Brain pericyte (primary cell): ENCODE measurements around the gene ZMYM2.

Source experiments
- DNase-seq: peaks from one replicate; pipeline ENCODE4 v3.0.0-alpha.2; 2012; ENCODE audit warnings: low read depth, low spot score

Gene ZMYM2

DNA sequence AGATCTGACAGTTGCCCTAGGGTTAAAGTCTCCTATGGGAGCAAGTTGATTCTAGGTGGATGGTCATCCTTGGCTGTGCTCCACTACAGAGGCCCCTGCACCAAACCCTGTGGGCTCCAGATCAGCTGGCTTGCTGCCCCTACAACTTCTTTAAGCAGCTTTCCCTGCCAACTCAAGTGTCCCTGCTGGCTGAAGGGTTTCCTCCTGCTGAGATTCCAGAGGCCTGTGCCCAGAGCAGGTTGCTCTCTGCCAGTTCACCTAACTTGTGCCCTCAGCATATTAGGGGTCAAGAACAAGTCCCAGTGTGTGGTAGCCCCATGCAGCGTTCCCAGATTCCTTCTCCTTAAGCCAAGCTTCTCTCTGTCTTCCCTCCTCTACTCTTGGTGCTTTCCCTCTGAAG, 85.6 kb downstream of the ZMYM2 start:
- DNase-seq = no peak

DNA sequence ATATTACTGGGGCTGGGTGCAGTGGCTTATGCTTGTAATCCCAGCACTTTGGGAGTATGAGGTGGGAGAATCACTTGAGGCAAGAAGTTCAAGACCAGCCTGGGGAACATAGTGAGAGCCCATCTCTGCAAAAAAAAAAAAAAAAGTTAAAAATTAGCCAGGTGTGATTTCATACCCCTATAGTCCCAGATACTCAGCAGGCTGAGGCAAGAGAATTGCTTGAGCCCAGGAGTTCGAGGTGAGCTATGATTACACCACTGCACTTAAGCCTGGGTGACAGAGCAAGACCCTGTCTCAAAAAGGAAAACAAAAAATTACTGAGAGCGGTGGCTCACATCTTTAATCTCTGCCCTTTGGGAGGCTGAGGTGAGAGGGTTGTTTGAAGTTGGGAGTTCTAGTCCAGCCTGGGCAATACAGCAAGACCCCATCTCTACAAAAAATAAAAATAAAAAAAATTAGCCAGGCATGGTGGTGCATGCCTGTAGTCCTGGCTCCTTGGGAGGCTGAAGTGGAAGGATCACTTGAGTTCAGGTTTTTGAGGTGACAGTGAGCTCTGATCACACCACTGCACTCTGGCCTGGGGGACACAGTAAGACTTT, 87.5 kb downstream of the ZMYM2 start:
- DNase-seq = no peak

DNA sequence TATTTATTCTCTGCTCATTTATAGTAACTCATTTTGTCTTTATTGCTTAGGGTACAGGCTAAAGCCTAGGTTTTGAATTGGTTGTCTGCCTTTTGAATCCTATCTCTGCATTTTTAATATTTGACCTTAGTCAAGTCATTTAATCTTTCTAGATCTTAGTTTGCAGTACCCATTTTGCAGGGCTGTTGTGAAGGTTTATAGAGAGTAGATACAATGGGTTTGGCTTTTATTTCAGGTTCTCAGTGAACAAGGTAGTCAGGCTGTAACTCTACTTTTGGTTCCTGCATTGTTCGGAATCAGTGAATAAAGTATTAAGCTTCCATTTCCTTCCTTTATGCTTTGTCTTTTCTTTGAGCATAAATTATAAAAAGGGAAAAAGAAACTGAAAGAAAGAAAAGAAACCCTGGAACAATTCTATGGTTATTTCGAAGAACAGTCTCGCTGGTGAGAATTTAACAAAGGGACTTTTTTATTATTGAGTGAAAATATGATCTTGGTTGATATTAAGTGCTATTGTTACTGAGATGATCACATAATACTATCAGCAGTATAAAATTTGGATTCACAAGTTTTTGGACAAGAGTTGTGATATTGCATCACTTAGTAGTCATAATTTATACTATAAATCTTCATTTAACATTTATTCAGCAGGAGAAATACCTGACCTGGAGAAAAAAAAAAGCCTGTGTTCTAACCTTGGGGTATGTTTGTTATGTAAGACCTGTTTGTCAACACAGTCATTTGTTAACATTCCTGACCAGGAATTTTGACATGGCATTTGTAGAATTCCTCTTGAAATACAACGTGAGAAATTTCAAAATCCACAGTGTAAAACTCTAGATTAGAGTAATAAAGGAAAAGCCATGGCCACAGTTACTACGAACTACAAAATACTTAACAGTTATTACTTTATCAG, 91.3 kb downstream of the ZMYM2 start:
- DNase-seq = no peak

DNA sequence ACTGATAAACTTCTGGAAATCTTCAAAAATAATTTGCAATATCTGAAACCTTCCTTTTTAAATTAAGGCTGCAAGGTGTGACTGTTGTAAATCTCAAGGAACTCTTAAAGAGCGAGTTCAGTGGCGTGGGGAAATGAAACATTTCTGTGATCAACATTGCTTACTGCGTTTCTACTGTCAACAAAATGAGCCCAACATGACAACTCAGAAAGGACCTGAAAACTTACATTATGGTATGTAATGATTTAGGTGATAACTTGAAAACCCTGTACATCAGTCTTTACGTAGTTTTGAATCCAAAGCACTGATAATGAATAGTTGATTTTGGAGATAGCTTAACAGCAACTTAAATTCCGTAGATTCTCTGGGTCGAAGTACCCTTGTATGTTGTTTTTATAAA, 92.8 kb downstream of the ZMYM2 start:
- DNase-seq = no peak

DNA sequence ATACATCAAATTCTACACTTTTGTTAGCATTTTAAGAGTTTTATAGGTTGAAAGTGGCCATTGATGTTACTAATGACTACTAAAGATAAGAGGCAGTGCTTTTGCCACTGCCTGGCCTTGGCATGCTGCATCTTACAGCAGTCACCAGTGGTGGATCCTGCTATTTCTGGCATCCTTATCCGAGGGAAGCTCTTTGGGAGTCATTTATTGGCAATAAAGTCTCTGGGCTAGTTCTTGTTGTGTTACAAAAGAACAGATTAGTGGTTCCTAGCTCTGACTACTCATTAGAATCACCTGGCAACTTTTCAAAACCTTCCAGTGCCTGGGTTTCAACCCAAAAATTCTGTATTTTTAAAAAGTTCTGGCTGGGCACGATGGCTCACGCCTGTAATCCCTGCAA, 94.5 kb downstream of the ZMYM2 start:
- no peak for DNase-seq

DNA sequence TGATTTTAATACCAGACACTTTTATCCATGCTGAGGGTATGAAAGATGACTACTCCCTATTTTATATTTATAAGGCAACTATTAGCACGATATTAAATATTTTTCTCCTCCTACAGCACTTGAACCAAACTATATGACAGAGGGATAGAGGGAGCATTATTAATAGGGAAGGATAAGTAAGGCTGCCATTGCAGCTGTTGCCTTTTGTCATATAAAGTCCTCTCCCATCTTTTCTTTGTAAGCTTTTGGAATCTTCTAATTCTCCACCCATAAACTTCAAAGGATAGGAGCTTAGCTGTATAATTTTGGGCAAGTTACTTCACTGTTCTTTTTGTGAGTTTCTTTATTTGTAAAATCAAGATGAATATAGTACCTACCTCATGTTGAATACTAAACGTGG, 95.4 kb downstream of the ZMYM2 start:
- no peak for DNase-seq

DNA sequence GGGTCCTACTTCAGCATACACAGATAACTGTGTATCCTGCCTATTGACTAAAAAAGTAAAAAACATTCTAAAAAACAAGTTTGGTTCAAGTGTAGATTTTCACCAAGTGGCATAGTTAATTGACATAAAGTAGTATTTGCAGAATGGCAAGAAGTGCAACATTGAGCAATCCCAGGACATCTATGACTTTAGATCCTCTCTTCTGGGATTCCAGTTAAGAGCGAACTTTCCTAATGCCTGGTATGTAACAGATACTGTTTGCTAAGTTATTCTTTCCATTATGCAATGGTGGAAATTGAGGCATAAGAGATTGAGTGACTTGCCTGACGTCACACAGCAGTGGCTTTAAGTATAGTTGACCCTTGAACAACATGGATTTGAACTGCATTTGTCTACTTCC, 96.1 kb downstream of the ZMYM2 start:
- DNase-seq = no peak

DNA sequence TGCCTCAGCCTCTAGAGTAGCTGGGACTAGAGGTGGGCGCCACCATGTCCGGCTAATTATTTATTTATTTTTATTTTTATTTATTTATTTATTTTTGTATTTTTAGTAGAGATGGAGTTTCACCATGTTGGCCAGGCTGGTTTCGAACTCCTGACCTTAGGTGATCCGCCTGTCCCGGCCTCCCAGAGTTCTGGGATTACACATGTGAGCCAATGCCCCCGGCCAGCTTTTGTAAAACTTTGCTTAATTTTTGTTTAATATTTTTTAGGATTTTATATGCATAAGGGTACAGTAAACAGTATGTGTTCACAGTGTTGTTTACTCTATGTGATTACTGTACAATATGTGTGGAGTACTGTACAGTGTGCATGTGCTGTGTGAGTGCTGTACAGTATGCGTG, 98.7 kb downstream of the ZMYM2 start:
- DNase-seq = no peak

DNA sequence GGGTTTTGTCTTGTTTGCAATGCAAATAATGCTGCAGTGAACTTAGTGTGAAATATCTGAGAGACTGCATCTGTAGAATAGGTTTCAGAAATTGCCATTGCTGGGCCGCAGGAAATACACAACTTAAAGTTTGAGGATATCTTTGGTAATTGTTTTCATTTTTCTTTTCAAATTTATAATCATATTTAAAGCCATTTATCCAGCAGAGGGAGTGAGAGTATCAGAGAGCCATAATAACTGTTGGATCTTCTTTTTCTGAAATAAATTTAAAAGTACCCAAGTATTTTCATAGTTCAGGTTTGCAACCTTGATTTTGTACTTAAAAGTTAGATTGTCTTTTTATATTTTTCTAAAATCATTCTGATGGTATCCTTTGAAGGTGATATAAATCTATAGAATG, 99.4 kb downstream of the ZMYM2 start:
- no peak for DNase-seq

DNA sequence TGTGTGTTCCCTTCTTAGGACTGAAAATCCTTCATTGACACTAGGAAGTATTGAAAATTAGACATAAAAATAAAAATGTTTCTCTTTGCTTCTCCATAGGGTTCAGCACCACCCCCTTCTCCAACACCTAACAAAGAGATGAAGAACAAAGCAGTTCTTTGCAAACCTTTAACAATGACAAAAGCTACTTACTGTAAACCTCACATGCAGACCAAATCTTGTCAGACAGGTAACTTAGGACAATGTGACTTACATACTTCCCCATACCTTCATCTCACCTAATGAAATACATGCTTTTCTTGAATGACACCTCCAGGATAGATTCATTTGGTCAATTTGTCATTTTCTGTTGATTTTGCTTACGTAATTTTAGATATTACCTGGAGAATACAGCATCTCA, 99.9 kb downstream of the ZMYM2 start:
- DNase-seq = no peak

DNA sequence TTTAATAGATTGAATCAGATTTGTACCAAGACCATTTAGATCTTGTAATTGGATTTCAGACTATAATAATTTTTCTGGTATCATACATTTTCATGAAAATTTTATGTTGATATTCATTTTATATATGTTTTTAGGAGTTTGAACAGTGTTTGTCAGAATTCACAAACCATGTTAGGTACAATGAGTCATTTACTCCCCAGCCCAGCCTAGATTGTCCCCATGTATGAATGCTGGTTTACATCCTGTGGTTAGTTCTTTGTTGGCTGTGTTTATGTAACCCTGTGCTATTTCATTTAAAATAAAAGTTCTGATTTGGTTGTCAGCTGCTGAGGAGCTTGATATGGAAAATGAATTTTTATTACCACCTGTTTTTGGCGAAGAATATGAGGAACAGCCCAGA, 105.6 kb downstream of the ZMYM2 start:
- no peak for DNase-seq

DNA sequence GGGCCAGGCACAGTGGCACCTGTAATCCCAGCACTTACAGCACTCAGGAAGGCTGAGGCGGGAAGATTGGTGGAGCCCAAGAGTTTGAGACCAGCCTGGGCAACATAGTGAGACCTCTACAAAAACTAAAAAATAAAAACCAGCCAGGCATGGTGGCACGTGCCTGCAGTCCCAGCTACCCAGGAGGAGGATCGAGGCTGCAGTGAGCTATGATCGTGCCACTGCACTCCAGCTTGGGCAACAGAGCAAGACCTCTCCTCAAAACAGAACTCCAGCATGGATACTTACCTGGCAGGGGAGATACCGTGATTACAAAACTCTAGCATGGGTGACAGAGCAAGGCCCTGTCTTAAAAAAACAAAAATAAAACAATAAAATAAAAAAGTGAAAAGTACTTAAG, 107.0 kb downstream of the ZMYM2 start:
- DNase-seq = no peak

DNA sequence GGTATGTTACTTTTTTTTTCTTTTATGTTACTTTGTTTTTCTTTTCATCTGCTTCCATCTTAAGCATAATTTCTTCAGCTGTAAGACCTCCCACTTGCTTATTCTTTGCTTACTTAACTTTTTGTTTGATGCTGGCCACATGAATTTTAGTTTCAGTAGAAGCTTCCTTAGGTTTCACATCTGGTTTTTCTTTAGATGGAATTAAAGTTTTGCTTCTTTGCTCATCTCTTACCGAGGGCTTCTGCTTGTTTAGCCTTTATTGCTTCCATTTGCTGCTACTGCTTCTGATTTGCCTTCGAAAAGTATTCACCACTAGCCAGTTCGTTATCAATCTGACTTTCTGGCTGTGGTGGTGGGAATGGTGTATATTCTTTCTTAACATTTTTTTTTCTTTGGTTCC, 111.4 kb downstream of the ZMYM2 start:
- no peak for DNase-seq

DNA sequence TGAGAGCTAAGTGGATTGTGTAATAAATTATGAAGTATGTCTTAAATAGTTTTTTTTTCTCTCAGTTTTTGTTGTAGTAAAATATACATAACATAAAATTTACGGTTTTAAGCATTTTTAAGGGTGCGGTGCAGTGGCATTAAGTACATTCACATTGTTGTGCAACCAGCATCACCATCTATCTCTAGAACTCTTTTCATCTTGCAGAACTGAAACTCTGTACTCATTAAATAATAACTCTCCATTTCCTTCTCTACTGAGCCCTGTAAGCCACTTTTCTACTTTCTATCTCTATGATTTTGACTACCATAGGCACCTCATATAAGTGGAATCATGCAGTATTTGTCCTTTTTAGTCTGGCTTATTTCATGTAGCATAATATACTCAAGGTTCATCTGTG, 115.2 kb downstream of the ZMYM2 start:
- no peak for DNase-seq

DNA sequence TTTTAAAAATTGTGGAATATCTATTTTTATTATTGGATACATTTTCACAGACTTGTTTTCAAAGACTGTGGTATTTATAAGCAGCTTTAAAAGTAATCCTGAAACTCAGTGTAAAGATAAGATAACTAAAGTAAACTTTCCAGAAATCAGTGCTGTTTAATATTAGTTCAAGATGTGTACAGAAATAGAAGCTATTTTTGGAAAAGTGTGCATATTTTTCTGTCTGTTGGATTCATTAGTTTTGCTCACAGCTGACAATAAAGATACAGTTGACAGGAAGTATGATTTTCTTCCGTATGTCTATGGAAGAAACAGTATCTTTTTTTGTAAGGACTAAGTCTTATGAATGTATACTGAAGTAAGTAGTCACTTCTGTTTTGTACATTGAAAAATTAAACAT, 116.4 kb downstream of the ZMYM2 start:
- DNase-seq = no peak

DNA sequence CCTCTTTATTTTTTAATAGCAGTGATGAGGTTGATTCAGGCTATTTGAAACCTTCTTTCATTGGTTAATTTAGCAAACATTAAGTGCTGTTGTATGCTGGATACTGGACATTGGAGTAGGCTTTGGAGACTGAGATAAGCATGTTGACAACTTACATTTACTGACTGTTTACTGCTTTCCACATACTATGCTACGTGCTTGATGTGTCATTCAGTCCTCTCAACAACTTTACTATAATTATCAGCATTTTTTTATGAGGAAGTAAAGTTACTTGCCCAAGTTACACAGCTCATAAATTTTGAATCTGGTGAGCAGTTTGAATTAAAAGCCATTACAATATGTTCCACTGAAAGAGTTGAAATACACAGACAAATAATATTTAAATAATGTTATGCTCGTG, 118.6 kb downstream of the ZMYM2 start:
- no peak for DNase-seq

DNA sequence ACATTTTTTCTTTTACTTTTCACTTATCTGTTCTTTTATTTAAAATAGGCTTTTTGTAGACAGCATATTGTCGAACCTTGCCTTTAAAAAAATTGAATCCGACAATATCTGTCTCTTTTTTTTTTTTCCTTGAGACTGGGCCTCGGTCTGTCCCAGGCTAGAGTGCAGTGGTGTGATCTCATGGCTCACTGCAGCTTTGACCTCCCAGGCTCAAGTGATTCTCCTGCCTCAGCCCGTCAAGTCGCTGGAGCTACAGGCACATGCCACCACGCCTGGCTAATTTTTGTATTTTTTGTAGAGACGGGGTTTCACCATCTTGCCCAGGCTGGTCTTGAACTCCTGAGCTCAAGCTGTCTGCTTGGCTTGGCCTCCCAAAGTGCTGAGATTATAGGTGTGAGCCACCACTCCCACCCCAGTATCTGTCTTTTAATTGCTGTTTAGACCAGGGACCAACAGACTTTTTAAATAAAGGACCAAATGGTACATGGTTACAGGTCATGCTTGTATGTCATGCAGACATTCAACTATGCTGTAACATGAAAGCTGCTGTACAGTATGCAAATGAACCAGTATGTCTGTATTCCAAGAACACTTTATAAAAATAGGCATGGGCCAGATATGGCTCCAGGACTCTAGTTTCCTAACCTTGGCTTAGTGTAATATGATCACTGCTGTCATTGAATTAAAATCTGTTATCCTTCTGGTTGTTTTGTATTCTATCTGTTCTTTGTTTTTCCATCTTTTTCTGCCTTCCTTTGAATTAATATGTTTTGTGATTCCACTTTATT, 122.0 kb downstream of the ZMYM2 start:
- DNase-seq = no peak

DNA sequence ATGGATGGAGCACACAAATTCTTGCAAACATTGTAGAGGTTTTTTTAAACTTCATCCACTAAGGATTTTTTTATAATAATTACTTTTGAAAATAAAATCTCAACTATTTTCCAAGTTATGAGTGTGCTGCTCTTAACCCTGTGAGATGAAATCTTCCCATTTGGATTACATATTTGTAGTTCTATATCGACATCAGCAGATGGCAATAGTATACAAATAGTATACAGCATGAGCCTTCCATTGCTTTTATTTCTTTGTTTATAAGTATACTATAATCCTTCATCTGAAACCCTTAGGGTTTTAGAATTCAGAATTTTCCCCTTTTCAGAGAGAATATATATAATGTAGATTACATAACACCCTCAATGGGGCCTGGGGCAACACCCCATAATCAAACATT, 131.8 kb downstream of the ZMYM2 start:
- DNase-seq = no peak

DNA sequence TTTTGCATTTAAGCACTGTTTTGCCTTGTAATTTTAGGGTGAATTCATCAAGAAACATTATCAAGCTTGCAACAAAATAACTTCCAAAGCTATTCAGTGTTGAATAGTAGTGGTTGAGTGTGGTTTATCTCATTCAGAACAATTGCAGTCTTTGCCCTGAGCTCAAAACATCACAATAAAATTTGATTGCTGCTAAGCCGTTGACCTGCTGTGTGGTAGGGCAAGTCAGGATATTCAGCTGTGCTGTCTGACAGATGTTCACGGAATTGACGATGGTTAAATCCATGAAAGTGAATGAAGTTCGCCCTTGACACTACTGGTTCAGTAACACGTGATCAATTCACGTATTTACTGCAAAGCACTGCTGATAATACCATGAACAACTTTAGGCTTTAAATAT, 135.4 kb downstream of the ZMYM2 start:
- DNase-seq = no peak

DNA sequence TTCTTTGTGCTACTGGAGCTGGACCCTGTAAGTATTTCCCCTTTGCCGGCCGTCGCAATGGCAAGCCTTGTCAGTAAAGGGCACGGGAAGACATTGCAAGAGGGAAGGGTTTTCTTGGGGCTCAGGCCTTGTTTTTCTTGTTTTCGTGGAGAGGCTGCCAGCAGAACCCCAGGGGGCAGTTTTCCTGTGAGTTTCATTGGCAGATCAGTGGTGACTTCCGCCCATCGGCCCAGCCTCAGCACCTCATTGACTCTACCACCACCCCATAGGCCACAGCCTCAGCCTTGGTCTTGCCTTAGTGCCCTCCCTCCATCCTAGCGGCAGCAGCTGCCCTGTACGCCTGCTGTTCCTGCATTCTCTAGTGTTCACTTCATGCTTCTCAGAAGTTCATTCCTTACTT, 140.8 kb downstream of the ZMYM2 start:
- no peak for DNase-seq

DNA sequence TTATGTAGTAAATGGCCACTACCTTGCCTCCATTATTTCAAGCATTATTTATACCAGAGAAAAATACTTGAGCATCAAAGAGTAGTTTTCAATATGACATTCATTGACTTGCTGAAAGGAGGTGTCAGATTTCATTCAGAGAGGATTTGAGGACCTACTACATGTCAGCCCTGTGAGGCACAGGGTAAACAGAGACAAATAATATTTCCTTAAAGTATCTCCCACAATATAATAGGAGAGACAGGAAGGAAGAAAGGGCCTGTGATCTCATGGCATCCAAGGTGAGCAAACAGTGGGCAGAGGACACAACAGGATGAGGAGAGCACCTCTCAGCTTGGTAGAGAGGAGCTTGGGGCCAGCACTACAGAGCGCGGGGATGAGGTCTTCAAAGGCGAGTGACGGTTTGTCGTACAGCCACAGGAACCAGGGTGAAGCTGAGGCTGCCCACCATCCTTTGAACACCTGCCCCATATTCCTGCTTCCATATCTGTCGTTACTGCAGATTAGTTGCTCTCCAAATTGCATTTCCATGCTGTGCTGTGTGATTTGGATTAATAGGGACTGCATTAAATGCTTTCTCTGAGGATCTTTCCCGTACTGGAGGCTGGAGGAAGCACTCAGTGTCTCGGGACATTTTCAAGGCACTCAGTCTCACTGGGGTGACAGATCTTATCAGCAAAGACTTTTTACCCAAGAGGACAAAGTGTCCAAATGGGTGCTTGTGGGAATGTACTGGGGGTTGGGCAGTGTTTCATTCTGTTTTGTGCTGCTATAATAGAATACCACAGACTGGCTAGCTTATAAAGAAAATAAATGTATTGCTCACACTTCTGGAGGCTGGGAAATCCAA, 143.2 kb downstream of the ZMYM2 start:
- no peak for DNase-seq
